ENCODE data around the gene ZNHIT3.
A peak's percentile ranks its signal among the peaks of the same experiment; 100 is the strongest.
"Not testable (repeated sequence)": the region's sequence is repeated elsewhere in the genome, so short reads cannot be mapped to it uniquely, and the experiment has no call there.

ZNHIT3 gene

DNA sequence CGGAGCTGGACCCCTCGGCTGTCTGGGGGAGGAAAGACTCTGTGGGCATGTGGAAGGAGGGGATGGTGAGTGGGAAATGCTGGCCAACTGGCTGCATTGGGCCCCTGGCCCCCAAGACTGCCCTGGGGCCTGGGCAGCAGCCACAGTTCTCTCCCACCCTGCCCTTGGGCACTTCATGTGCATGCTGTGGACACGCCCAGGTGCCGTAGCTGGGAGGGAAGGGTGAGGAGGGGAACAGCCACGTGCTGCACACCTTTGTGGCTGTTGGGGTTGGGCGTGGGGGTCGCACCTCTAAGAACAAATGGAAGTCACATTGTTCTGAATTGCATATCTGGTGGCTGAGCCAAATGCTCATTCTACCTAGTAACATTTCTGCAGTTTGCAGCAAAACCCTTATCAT lies 11.9 kb upstream of the ZNHIT3 start:
- H3K4me3 ChIP-seq (ENCODE audit: low read depth, low read length) = no peak overlapping the region
- no peak for DNase-seq (ENCODE audit: low read depth)
- TF ChIP-seq, protein P1, sequence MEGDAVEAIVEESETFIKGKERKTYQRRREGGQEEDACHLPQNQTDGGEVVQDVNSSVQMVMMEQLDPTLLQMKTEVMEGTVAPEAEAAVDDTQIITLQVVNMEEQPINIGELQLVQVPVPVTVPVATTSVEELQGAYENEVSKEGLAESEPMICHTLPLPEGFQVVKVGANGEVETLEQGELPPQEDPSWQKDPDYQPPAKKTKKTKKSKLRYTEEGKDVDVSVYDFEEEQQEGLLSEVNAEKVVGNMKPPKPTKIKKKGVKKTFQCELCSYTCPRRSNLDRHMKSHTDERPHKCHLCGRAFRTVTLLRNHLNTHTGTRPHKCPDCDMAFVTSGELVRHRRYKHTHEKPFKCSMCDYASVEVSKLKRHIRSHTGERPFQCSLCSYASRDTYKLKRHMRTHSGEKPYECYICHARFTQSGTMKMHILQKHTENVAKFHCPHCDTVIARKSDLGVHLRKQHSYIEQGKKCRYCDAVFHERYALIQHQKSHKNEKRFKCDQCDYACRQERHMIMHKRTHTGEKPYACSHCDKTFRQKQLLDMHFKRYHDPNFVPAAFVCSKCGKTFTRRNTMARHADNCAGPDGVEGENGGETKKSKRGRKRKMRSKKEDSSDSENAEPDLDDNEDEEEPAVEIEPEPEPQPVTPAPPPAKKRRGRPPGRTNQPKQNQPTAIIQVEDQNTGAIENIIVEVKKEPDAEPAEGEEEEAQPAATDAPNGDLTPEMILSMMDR (IDR thresholded peaks at IDR 0.05; ENCODE audit: insufficient read depth, low read depth, low read length, missing control alignments) = no peak

DNA sequence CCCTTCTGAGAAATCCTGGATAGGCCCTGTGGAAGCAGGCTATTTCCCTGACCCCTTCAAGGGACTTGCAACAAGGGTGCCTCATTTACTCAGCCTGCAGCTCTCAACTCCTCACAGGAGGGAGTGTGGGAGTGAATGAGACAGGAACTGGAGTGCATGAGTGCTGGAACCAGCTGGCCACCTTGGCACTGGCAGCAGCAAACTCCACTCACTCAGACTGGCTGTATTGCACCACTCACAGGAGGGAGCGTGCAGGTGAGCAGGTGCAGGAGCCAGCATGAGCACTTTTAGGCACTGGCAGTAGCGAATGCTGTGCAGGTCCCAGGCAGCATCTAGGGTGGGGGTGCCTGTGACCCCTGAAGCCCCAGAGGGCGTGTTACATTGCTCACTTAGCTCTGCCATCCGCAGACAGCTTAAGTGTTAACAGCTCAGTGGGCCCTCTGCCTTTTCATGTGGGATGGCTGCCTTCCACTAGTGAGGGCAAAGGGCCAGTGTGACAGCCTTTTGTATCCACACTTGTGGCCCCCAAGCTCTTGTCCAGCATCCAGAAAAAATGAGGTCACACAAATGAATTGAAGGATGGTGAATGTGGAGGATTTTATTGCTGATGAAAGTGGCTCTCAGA lies 11.0 kb upstream of the ZNHIT3 start:
- H3K4me3 ChIP-seq (ENCODE audit: low read depth, low read length) = no peak overlapping the region
- TF ChIP-seq, protein P1 (IDR thresholded peaks at IDR 0.05; ENCODE audit: insufficient read depth, low read depth, low read length, missing control alignments) = no peak
- DNase-seq (ENCODE audit: low read depth) = no peak

DNA sequence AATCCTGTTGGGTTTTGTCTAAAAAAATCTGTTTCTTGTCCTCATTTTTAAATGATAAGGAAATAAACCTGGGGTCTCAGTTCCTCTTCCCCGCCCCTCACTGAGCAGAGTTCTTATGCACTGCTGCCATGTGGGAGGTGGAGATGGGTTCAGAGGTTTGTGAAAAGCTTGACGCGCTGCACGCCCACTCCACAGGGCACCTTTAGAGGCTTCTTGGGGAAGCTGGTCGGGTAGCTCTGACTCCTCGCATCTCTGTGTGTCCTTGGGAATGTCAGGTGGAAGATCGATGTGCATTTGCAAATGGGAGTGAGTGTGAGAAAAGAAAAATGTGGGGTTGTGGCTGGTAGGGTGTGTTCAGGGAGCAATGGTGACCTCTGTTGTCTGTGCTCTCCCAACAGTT lies 4.7 kb upstream of the ZNHIT3 start:
- TF ChIP-seq, protein P1 (IDR thresholded peaks at IDR 0.05; ENCODE audit: insufficient read depth, low read depth, low read length, missing control alignments) = no peak
- no peak for DNase-seq (ENCODE audit: low read depth)
- H3K4me3 ChIP-seq (ENCODE audit: low read depth, low read length) = no peak overlapping the region

DNA sequence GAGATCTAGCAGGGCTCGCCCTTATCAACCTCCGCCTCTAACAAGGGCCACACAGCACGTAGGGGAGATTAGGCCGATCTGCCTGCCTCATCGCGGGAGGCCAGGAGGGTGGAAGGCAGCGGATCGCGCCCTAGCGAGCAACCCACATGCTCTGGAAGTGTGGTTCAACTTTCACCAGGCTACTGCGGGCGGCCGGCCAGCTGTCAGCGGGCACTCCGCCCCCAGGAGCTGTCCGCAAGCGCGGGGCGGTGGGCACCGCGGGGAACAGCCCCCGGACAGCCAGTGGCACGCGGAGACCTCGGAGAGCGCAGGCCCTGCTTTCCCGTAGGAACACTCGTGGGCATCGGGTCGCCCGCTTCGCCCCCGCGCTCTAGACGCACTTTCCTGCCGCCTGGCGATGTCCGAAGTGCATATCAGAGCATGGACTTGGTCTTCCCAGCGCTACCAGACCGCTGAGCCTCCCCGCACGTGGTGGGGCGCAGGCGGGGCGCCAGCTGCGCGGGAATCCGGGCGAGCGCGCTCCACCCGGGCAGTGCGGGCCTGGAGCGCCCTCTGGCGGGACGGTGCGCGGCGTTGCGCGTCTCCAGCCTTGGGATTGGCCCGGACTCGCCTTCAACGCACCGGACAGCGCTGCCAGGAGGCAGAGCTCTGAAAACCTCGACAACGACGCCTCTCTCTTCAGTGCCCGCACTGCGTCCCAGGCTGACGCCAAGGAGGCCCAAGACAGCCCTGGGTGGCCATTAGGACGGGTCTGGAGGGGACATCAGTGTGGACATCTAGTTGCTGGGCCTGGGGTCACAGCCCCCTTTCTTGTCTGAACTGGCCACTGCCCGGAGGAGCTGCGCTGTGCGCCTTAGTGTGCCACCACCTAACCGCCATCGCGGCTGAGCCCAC lies 3.6 kb upstream of the ZNHIT3 start:
- H3K4me3 ChIP-seq (ENCODE audit: low read depth, low read length) = no peak overlapping the region; the same call in 1 of the 2 replicates
- peak; percentile 83 for DNase-seq (ENCODE audit: low read depth)
- TF ChIP-seq, protein P1 (IDR thresholded peaks at IDR 0.05; ENCODE audit: insufficient read depth, low read depth, low read length, missing control alignments) = peak; percentile 91

DNA sequence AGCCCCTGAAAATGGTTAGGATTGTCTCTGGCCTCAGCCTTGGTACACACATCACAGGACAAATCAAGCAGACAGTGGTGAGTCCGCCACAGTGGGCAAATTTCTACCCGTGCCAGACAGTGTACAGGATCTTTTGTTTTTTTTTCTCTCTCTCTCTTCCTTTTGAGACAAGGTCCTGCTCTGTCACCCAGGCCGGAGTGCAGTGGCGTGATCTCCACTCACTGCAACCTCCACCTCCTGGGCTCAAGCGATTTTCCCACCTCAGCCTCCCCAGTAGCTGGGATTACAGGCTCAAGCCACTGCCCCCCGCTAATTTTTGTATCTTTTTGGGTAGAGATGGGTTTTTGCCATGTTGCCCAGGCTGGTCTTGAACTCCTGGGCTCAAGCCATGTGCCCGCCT lies 2.5 kb upstream of the ZNHIT3 start:
- DNase-seq (ENCODE audit: low read depth); H3K4me3 ChIP-seq (ENCODE audit: low read depth, low read length): not testable (repeated sequence)

DNA sequence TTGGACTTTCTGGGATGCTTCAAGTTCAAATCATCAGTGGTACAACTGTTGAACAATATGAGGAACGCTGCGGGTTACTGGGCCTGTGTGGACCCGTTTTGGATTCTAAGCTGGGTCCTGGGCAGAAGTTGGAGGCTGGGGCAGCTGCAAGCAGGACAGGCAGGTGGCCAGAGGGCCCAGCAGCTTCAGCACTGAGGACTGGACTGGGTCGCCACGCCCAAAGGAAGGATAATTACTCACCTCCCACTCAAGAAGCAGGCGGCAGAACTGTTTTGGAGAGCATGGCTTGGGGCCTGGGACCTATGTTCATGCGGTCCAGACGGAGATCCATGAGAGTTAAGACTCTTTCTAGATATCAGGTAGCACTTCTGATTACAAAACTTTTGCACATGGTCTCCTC lies 1.5 kb upstream of the ZNHIT3 start:
- no peak overlapping the region; the same call in 1 of the 2 replicates for H3K4me3 ChIP-seq (ENCODE audit: low read depth, low read length)
- TF ChIP-seq, protein P1 (IDR thresholded peaks at IDR 0.05; ENCODE audit: insufficient read depth, low read depth, low read length, missing control alignments) = no peak
- DNase-seq (ENCODE audit: low read depth) = no peak

DNA sequence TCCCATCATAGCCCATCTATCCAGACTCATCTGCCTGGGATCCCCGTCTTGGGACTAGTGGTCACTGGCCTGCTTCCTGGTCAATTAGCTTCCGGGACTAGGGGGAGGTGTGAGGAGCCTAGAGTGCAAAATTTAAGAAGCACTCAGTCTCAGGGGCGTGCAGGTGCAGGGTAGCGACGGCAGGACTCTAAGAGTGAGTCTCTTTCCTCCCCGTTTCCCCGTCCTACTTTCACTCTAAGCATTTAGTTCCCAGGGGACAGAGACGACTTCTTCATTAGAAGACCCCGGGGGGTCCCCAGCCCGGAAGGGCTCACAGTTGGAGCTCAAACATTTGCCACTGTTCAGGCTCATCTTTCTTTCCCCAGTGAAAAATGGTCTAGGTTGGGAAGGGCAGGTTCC lies 677 bp upstream of the ZNHIT3 start:
- peak; percentile 41 for DNase-seq (ENCODE audit: low read depth)
- TF ChIP-seq, protein P1 (IDR thresholded peaks at IDR 0.05; ENCODE audit: insufficient read depth, low read depth, low read length, missing control alignments) = no peak
- H3K4me3 ChIP-seq (ENCODE audit: low read depth, low read length) = peak overlapping the region; percentile 79

All from GM12865 (cell line).